DMS 273 (cell line): ENCODE results near the gene SH3RF3.
"Not testable (repeated sequence)": the region's sequence is repeated elsewhere in the genome, so short reads cannot be mapped to it uniquely, and the experiment has no call there.

Experiments used
- DNase-seq: peaks from one replicate; lab custom pipeline; 2025; ENCODE audit not compliant: unreplicated experiment; lab: John Stamatoyannopoulos, UW

Gene SH3RF3

DNA sequence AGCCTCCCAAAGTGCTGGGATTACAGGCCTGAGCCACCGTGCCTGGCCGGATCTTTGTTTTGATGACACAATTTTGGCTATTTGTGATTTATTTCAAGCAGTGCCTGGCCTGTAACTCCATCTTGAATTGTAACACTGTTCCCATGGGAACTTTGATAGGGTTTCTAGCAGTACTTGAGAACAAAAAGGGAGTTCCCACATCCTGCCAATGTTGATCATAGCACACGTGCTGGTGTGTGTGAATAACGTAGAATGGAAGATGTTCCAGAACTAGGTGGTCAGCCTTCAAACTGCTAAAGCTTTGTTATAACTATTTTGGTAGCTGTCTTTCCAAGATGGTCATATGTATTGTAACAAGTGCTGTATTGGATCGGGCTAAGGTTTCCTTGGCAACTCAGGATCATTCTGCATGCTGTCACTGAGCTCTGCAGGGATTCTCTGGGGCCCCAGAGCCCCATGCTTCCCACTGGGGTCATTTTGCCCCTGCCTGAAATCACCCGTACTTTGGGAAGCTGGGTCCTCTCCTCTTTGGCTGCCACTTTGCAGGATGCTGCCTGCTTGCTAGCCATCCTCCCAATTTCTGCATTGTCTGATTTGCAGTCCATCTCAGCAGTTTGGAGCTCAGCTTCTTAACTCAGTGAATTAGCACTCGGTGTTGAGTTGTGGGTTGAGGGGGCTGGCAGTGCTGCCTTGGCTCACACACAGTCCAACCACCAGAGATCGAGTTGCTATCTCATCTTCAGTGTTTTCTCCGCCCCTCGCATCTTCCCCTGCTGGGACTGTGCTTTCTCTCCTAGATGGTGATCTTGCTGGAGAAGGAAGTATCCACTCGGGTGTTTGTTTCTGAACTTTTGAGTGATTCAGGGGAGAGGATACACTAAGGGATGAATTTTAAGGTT lies 26.8 kb downstream of the SH3RF3 start:
- DNase-seq: no peak

DNA sequence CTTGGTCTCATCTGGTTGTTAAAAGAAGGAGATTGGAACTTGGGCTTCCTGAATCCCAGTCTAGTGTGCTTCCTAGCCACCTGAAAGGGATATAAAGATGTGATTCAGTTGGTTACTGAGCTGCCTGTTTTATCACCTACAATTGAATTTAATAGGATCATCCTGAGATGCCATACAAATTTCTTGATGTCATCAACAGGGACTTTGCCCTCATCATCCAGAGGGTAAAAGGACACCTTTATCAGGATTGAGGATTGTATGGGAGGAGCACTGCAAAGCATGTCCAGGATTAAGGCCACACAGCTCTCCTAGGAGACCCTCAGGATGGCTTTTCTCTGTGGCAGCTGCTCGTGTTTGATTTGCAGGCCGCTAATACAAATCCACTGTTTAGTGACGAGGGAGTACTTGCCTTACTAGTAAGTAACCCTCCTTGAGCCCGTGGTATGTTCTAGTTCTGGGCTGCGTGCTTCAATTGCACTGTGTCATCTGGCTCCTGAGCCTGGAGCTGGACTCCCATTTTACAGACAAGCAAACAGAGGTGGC lies 28.6 kb downstream of the SH3RF3 start:
- DNase-seq: no peak

DNA sequence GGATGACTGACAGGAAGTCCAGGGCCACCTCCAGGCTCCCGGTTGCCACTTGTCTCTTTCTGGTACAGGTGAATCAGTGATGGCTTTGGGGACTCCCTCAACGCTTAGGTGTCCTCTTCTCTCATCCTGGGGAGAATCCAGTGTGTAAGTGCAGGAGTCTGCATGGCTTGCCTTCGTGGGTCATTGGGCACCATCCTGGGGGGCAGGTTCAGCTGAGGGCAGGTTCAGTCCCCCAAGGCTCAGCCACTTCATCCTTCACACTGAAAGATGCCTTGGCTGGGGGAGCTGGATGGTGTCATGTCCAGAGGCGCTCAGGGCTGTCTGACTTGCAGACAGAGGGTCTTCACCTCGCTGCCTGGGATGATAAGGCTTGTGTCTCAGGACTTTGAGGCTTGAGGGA lies 29.2 kb downstream of the SH3RF3 start:
- DNase-seq: no peak

DNA sequence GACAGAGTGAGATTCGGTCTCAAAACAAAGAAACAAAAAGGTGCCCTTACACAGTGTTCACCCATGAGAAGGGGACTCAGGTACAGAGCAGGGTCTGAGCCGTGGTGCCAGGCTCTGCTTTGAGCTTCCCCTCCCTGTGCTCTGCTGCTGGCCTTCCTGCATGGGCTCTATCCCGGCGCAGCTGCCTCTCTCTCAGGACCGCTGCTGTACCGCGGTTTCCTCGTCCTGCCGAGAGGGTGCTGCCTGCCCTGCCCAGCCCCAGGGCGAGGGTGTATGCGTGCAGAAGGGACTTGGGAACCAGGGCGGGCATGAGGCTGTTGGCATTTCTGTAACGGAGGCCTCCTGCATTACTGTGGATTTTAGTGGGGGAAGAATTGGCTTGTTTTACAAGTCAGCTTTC lies 30.1 kb downstream of the SH3RF3 start:
- DNase-seq: no peak

DNA sequence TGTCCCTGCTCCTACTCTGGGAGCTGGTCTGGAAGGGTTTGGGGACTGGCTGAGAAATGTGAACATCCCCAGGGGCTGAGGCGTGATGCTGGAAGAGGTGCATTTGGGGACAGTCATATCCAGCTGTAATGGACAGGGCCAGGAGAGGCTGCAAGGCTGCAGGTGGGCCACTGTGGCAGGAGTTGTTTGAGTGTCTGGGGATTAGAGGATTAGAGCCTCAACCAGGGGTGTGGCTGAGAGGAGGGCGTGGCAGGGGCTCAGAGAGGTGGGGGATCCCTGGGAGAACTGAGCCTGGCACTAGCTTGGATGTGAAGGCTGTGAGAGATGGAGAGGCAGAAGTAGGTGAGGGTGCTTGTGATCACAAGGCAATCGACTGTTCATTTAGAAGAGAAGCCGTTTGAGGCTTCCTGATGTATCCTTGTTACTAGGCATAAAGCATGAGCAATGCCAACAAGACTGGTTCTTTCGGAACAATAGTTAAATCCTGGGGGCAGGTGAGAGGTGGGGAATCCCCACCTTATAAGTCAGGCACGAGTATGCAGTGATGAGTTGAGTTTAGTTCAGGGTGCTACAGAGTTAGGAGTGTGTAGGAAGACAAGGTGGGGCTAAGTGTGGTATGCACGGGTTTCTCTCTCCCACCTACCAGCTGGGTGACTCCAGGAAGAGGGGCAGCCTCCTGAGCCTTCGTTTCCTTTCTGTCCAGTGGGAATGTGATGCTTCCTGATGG lies 31.9 kb downstream of the SH3RF3 start:
- no peak for DNase-seq

DNA sequence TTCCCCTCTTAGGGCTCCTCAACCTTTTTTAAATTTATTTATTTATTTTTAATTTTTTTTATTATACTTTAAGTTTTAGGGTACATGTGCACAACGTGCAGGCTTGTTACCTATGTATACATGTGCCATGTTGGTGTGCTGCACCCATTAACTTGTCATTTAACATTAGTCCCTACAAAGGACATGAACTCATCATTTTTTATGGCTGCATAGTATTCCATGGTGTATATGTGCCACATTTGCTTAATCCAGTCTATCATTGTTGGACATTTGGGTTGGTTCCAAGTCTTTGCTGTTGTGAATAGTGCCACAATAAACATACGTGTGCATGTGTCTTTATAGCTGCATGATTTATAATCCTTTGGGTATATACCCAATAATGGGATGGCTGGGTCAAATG lies 33.4 kb downstream of the SH3RF3 start:
- not testable (repeated sequence) for DNase-seq

DNA sequence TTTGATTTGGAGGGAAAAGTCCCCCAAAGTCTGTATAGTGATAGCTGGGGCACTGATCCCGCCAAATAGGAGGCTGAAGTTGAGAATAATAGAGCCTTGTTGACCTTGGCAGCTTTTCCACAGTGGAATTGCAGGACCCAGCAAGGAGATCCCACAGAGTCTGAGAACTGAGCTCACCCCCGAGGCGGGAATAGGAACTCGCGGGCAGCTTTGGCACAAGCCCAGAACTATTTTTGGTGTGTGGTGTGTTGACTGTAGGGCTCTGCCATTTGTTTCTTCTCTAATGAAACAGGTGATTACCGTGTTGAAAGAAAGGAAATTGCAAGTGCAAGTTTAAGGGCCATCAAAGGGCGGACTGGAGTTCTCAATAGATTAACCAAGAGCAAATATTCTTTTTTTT lies 34.0 kb downstream of the SH3RF3 start:
- peak; percentile 62 for DNase-seq

DNA sequence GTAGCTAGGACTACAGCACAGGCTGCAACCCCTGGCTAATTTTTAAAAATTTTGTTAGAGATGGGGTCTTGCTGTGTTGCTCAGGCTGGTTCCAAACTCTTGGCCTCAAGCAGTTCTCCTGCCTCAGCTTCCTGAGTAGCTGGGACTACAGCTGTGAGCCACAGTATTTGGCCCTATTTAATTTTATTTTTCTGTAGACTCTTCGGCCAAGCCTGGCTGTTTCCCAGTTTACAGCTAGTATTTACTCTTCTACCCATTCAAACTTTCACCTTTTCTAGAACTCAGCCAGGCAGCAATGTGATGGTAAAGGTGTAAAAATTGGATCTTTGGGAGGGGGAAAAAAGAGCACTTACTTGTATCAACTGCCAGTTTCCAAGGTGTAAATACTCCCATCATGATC lies 35.3 kb downstream of the SH3RF3 start:
- DNase-seq: no peak

DNA sequence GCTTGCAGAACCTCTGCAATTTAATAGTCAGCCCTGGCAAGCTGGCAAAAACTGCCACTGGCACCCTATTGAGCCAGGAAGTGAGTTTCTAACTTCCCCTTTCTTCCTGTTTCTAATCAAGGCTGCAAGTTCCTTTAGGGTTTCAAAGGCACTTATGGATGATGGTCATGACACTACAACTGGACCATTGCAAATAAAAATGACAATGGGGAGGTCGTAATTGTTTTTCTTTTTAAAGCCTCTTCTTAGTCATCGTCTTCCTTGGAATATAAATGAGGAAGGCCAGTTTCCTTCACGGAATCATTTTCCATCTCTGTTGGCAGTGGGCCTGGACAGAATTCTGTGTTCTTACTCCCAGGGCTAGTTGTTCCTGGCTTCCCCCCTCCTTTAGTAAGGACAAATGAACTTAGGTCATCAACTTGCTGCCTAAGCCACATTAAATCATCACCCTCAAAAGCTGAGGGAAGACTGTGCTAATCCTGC lies 35.8 kb downstream of the SH3RF3 start:
- DNase-seq: no peak

DNA sequence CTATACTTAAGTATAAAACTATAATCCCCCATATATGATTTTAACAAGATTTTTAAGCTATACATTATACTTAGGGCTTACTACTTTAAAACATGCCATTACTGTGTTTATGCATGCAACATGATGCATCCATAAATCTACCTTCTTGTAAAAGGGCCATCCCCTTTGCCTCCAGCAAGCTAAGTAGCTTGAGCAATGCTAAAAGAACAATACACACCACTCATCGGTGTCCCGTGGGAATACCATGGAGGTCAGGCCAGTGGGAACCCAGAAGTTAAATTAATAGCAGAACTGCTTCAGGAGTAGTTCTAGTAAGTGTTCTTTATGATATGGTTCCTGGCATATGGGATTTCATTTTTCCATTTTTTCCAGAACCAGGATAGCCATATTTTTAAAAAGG lies 37.8 kb downstream of the SH3RF3 start:
- no peak for DNase-seq

DNA sequence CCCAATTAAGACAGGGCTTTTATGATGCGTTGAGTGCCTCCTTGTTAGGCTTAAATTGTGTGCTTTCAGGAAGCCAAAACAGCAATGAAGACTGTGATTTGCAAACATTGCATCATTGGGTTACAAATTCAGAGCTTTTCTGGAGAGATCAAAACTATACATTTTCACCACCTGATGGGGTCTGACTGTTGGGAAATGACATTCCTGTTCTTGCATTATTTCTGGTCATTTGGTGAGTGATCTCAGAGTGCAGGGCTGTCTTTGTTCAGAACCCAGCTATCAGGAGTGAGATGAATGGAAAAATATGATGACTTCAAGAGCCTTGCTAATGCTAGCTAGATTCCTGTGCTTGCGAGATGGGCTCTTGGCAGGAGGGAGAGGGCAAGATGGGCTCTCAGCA lies 39.1 kb downstream of the SH3RF3 start:
- no peak for DNase-seq

DNA sequence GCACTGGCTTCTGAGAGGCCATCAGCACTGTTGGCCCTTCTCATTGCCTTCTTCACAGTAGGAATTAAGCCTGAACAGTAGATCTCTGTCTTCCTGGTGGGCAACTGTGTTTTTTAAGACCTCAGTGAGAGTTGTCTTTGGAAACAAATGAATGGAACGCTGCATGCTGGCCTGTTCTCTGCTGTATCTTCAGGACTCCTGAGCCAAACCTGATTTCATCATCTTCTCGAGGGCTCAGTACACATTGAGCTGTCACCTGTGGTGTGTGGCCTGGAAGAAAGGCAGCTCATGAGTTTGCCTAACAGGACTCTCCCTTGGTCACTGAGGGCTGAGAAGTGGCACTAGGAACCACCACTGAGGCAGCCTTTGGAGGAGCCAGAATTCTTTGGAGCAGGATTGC lies 39.7 kb downstream of the SH3RF3 start:
- DNase-seq: no peak

DNA sequence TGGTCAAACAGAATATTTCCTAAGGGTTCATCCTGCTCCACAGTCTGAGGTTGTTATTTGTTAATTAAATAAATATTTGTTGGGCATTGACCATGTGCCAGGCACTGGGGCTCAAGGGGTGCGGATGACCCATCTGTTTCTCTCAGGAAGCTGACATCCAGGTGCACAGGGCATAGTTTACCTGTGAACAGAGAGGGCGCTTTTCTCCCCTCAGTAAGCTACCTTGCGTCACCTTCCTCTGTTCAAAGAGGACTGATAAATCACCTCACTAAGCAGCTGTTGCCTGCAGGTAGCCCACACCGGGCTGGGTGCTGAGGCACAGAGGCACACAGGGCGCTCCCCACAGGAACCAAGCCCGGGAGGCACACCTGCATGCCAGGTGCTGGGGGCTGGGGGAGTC lies 41.6 kb downstream of the SH3RF3 start:
- DNase-seq: no peak

DNA sequence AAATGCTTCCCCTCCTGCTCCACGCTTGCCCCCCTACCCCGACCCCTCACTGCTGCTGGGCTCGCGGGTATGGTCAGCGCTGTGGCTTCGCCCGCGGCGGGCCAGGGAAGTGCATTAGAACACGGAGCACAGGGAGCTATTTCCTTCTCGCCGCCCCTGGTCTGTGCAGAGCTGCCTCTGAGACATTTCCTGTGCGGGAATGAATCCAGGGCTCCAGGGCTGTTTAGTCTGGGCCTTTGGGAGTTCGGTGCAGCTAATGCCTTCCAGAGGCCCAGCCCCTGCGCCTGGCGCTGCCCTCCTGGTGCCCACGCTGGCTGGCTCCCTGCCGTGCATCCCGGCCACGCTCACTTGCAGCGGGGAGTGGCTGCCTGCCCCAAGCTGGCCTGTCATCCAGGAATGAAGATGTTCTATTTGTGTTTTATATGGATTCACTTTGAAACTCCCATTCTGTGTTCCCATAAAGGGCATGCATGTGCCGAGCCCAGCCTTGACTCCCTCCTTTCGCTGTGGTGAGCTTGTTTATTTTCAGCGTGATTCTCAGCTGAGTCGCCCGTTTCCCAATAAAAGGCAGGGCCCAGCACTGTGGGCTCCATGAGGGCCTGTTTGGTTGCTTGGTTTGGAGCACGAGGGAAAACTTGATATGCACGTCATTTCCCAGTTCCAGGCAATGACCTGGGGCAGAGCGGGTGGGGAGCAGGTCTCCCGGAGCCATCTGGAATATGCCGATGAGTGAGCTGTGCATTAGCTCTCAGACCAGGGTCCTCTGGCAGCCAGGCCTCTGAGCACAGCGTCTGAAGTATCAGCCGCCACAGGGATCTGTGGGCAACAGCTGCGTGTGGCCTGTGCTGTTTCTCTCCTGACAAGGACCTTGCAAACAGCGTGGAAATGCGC lies 42.7 kb downstream of the SH3RF3 start:
- DNase-seq: peak; percentile 71

DNA sequence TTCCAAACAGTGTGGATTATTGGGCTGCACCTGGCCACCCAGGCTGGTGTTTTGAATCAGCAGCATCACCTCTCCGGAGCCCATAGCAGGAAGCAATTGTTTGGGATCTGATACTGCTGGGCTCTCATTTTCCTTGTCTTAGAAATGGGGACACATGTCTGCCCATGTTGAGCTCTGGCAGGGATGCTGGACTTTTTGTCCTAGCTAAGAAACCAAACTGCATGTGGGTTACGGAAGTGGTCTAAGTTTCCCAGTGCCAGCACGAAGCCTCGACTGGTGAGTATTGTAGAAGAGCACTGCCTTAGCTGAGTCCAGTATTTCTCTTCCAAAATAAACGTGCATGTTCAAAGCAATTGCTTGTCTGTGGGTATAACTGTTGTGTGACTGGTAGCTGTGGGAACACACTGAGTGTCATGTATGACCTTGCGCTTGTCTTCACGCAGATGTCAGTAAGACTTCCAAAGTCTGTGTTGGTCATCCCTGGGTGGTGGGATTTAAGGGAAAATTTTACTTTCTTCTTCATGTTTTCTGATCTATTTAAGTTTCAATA lies 43.6 kb downstream of the SH3RF3 start:
- DNase-seq: peak; percentile 27

DNA sequence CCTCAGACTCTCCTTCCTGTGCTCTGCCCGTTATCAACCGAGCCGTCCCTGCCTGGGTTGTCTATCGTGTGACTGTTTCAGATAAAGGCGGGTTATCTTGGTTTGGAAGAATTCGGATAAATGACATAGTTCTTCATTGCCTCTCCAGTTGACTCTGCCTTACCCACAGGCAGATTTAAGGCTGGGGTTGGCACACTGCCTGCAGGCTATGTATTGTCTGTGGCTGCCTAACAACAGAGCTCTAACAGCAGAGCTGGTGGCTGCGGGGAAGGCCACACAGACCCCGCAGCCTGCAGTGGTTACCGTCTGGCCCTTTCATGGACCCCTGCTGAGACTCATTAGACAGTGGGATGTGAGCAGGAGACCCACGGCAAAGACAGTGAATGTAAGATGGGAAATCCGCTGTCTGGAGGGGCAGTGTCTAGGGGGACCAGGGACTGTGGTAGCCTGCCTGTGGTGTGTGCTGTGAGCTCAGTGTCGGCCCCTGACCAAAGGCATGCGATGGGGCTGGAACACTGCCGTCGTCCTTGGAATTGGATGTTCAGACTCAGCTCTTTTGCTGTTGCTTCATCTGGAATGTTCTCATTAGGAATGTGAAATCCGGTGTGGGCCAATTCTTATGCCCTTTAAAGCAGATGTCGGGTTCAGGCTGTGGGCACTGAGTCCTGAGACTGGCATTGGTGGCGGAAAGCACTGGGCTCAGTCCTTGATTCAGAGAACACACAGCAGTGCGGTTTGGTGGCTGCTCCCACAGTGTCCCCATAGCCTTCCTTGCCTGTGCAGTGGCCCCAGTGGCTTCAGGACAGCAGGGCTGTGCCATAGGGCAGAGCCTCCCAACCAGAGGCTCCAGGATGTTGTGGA lies 44.5 kb downstream of the SH3RF3 start:
- DNase-seq: peak; percentile 69

DNA sequence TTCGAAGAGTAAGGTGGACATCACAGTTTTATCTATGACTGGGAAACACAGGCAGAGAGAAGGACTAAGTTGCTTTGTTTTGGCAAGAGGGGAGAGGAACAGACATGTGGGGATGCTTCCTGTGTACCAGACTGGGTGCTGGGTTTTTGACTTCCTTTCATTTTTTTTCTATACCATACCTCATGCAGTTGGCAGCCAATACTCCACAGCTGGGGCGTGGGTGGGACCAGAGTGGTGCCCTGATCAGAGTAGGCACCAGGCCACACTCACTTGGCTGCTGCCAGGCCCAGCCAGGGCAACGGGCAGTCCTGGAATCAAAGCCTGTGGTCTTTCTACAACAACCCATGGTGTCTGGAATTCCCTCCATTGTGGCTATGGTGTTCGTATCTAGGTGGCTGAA lies 45.2 kb downstream of the SH3RF3 start:
- peak; percentile 55 for DNase-seq

DNA sequence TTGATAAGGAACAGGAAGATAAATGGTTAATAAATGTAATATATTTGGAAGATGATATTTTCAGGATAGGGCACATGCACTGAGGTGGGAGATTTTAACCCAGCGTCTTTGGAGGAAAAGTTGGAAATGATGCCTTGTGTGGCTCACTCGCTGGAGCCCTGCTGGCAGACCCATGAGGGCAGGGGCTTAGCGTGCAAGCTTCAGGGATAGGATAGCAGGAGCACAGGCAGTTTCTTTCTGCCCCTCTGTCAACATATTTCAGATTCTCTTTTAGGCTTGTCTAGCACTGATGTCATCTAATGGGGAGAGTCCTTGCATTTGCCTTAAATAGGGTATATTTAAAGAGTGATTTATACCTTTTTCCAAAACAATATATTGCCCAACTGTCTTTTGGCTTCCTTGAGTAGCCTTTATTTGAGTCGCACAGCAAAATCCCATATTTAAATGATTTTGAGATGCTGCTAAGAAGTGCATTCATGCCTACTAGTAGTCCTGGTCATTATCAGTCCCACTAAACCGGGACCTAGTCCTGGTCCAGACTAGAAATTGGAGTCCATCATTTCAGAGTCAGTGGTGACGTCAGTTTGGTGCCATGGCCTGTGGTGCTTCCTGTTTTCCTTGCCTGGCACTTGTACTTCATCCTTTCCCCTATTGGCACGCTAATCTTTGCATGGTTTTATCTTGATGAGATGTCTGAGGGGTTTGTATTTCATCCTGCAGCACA lies 45.8 kb downstream of the SH3RF3 start:
- DNase-seq: no peak

DNA sequence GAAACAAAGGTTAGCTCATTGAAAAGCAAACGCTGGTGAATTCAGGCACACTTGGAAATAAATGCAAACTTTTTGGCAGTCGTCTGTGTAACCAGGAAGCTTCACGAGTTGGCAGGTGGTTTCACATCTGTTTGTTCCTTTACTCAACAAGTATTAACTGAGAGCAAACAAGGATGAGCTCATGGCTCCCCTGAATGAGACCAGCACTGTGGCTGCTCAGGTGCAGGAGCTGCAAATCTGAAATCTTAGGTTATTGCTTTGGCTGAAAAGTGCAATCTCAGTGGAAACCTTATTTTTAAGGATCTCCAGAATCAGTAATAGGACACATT lies 46.3 kb downstream of the SH3RF3 start:
- DNase-seq: peak; percentile 77
